HL-60 (cell line): ENCODE data around the gene CNTD1.

Experiments
- CTCF ChIP-seq: IDR thresholded peaks from one replicate; pipeline ENCODE4 v1.5.1; 2011; ENCODE audit warnings: low read length, control low read depth, inconsistent platforms; ENCODE audit not compliant: insufficient read depth
- GABPA ChIP-seq: IDR thresholded peaks from 2 replicates; pipeline ENCODE4 v1.6.1; 2012; ENCODE audit warnings: low read depth
- POLR2AphosphoS5 ChIP-seq: IDR thresholded peaks from 2 replicates; pipeline ENCODE4 v1.6.1; 2012; ENCODE audit warnings: low read depth
- REST ChIP-seq: IDR thresholded peaks from 2 replicates; pipeline ENCODE4 v1.6.1; 2012; ENCODE audit warnings: low read depth; ENCODE audit not compliant: insufficient replicate concordance
- SPI1 ChIP-seq: IDR thresholded peaks from 2 replicates; pipeline ENCODE4 v1.6.1; 2012; ENCODE audit warnings: low read depth, mild to moderate bottlenecking, borderline replicate concordance

DNA sequence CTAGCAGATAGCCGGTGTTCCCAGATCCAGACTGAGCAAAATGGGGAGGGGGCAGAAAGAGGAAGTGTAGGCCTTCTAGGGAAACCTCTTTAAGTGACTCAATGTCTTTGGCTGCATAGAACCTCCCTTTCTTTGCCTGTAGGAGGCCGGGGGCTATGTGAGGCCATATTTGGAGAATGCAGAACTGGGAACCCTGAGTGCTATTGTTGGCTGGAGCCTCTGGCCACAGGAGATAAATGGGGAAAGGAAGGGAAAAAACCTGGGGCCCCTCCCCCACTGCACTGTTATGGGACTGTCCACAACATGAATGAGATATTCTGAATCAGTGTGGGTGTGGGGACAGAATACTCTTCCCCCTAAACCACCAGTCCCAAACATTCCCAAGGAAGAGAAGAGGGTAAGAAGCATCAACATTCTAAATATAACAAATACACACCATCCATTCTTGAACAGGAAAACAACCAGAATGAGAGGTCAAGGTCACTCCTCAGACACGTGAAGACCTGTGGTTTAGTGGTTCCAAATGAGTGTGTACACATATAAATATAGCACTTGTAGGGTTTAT, 23.0 kb upstream of the CNTD1 start:
- TF ChIP-seq CTCF (no peak), GABPA (no peak), POLR2AphosphoS5 (no peak), REST (no peak), SPI1 (peak; percentile 92)
